ENCODE measurements around the gene PRSS50. TPM values are rescaled to one million over a fixed set of nuclear protein-coding genes. Genes with fewer than 3 reads are reported as not detected.
"Not testable (repeated sequence)": the region's sequence is repeated elsewhere in the genome, so short reads cannot be mapped to it uniquely, and the experiment has no call there.

The PRSS50 gene
- 0.18 TPM for polyA plus RNA-seq (2013, experiment 1 of 2)
- not detected for polyA plus RNA-seq (2013, experiment 2 of 2)

GRCh38 chr3:46717447-46718231, at the start of gene PRSS50:
PRSS50 (minus strand) TSS chr3:46717869; CDS start chr3:46717824, 45 bp downstream.
- no peaks in the 10 kb centered on the region for H3K36me3 ChIP-seq (ENCODE audit: control insufficient read depth, insufficient read depth, low read length)
- H3K9me3 ChIP-seq (ENCODE audit: control insufficient read depth, low read length): no peaks in the 10 kb centered on the region
- H3K4me1 ChIP-seq (ENCODE audit: control insufficient read depth, insufficient read depth, low read length, poor library complexity, severe bottlenecking): no peaks in the 10 kb centered on the region
- no peak within 1 kb of the TSS for H3K4me3 ChIP-seq (ENCODE audit: extremely low read depth, insufficient read depth, low read length, poor library complexity, severe bottlenecking)
- H3K27ac ChIP-seq (ENCODE audit: low read depth, low read length, severe bottlenecking): no peak within 1 kb of the TSS
- 94% methylated on average over 53 to 58 of the region's 61 CpGs for WGBS, 2 experiments (ENCODE audit: insufficient coverage in 2 of 2)

GRCh38 chr3:46764206-46764605, 46.5 kb upstream of the PRSS50 start:
- Histone ChIP-seq H3K4me1 (ENCODE audit: control insufficient read depth, insufficient read depth, low read length, poor library complexity, severe bottlenecking) (no peaks in the 10 kb centered on the region), H3K27ac (ENCODE audit: low read depth, low read length, severe bottlenecking) (no peak overlapping the region), H3K36me3 (ENCODE audit: control insufficient read depth, insufficient read depth, low read length) (no peaks in the 10 kb centered on the region), H3K9me3 (ENCODE audit: control insufficient read depth, low read length) (peaks cover 15% of the 10 kb centered on the region), H3K4me3 (ENCODE audit: extremely low read depth, insufficient read depth, low read length, poor library complexity, severe bottlenecking) (no peak overlapping the region)
- WGBS, 2 experiments (ENCODE audit: insufficient coverage in 2 of 2): 100% methylated on average over 1 of the region's 1 CpG; no CpG with 5 or more reads in 1 of the 2 experiments

GRCh38 chr3:46763178-46763577, 45.5 kb upstream of the PRSS50 start:
- H3K36me3 ChIP-seq (ENCODE audit: control insufficient read depth, insufficient read depth, low read length): no peaks in the 10 kb centered on the region
- no peak overlapping the region for H3K27ac ChIP-seq (ENCODE audit: low read depth, low read length, severe bottlenecking)

GRCh38 chr3:46759239-46760167, 41.8 kb upstream of the PRSS50 start:
- Histone ChIP-seq H3K4me1 (ENCODE audit: control insufficient read depth, insufficient read depth, low read length, poor library complexity, severe bottlenecking) (no peaks in the 10 kb centered on the region), H3K27ac (ENCODE audit: low read depth, low read length, severe bottlenecking) (no peak overlapping the region), H3K9me3 (ENCODE audit: control insufficient read depth, low read length) (peaks cover 1% of the 10 kb centered on the region), H3K4me3 (ENCODE audit: extremely low read depth, insufficient read depth, low read length, poor library complexity, severe bottlenecking) (no peak overlapping the region), H3K36me3 (ENCODE audit: control insufficient read depth, insufficient read depth, low read length) (no peaks in the 10 kb centered on the region)
- 73 to 75% methylated on average over 4 of the region's 5 CpGs for WGBS, 2 experiments (ENCODE audit: insufficient coverage in 2 of 2)

More at GRCh38 chr3:46763178-46763577, 45.5 kb upstream of the PRSS50 start:
- Histone ChIP-seq H3K4me1 (ENCODE audit: control insufficient read depth, insufficient read depth, low read length, poor library complexity, severe bottlenecking) (no peaks in the 10 kb centered on the region), H3K4me3 (ENCODE audit: extremely low read depth, insufficient read depth, low read length, poor library complexity, severe bottlenecking) (no peak overlapping the region), H3K9me3 (ENCODE audit: control insufficient read depth, low read length) (peaks cover 11% of the 10 kb centered on the region)

- Histone ChIP-seq H3K36me3 (ENCODE audit: control insufficient read depth, insufficient read depth, low read length) (no peaks in the 10 kb centered on the region), H3K4me1 (ENCODE audit: control insufficient read depth, insufficient read depth, low read length, poor library complexity, severe bottlenecking) (no peaks in the 10 kb centered on the region), H3K9me3 (ENCODE audit: control insufficient read depth, low read length) (no peaks in the 10 kb centered on the region), H3K27ac (ENCODE audit: low read depth, low read length, severe bottlenecking) (no peak overlapping the region), H3K4me3 (ENCODE audit: extremely low read depth, insufficient read depth, low read length, poor library complexity, severe bottlenecking) (no peak overlapping the region)
- WGBS, 2 experiments (ENCODE audit: insufficient coverage in 2 of 2): 96% methylated on average over 22 to 31 of the region's 31 CpGs
These were observed 39.0 kb upstream of the PRSS50 start for GRCh38 chr3:46756642-46757041.

- WGBS, 2 experiments (ENCODE audit: insufficient coverage in 2 of 2): 67 to 96% methylated on average over 1 to 5 of the region's 6 CpGs
- H3K4me3 ChIP-seq (ENCODE audit: extremely low read depth, insufficient read depth, low read length, poor library complexity, severe bottlenecking): no peak overlapping the region
- no peaks in the 10 kb centered on the region for H3K9me3 ChIP-seq (ENCODE audit: control insufficient read depth, low read length)
- H3K36me3 ChIP-seq (ENCODE audit: control insufficient read depth, insufficient read depth, low read length): no peaks in the 10 kb centered on the region
- H3K4me1 ChIP-seq (ENCODE audit: control insufficient read depth, insufficient read depth, low read length, poor library complexity, severe bottlenecking): no peaks in the 10 kb centered on the region
- no peak overlapping the region for H3K27ac ChIP-seq (ENCODE audit: low read depth, low read length, severe bottlenecking)
These were observed 38.0 kb upstream of the PRSS50 start for GRCh38 chr3:46755646-46756045.

- not testable (repeated sequence) for H3K9me3 ChIP-seq (ENCODE audit: control insufficient read depth, low read length); H3K4me3 ChIP-seq (ENCODE audit: extremely low read depth, insufficient read depth, low read length, poor library complexity, severe bottlenecking); H3K36me3 ChIP-seq (ENCODE audit: control insufficient read depth, insufficient read depth, low read length); H3K4me1 ChIP-seq (ENCODE audit: control insufficient read depth, insufficient read depth, low read length, poor library complexity, severe bottlenecking); H3K27ac ChIP-seq (ENCODE audit: low read depth, low read length, severe bottlenecking)
- WGBS, 2 experiments (ENCODE audit: insufficient coverage in 2 of 2): 92 to 94% methylated on average over 6 of the region's 6 CpGs
These were observed 35.5 kb upstream of the PRSS50 start for GRCh38 chr3:46753127-46753526.

- no peak overlapping the region for H3K27ac ChIP-seq (ENCODE audit: low read depth, low read length, severe bottlenecking)
- WGBS, 2 experiments (ENCODE audit: insufficient coverage in 2 of 2): 91 to 93% methylated on average over 39 to 41 of the region's 41 CpGs
- H3K36me3 ChIP-seq (ENCODE audit: control insufficient read depth, insufficient read depth, low read length): no peaks in the 10 kb centered on the region
These were observed 32.9 kb upstream of the PRSS50 start for GRCh38 chr3:46750555-46751038.

GRCh38 chr3:46749129-46749528, 31.5 kb upstream of the PRSS50 start:
- WGBS, 2 experiments (ENCODE audit: insufficient coverage in 2 of 2): 89 to 96% methylated on average over 4 of the region's 4 CpGs
- Histone ChIP-seq H3K27ac (ENCODE audit: low read depth, low read length, severe bottlenecking) (no peak overlapping the region), H3K36me3 (ENCODE audit: control insufficient read depth, insufficient read depth, low read length) (no peaks in the 10 kb centered on the region), H3K9me3 (ENCODE audit: control insufficient read depth, low read length) (no peaks in the 10 kb centered on the region), H3K4me3 (ENCODE audit: extremely low read depth, insufficient read depth, low read length, poor library complexity, severe bottlenecking) (no peak overlapping the region), H3K4me1 (ENCODE audit: control insufficient read depth, insufficient read depth, low read length, poor library complexity, severe bottlenecking) (no peaks in the 10 kb centered on the region)

More at GRCh38 chr3:46750555-46751038, 32.9 kb upstream of the PRSS50 start:
- Histone ChIP-seq H3K4me1 (ENCODE audit: control insufficient read depth, insufficient read depth, low read length, poor library complexity, severe bottlenecking) (no peaks in the 10 kb centered on the region), H3K4me3 (ENCODE audit: extremely low read depth, insufficient read depth, low read length, poor library complexity, severe bottlenecking) (no peak overlapping the region), H3K9me3 (ENCODE audit: control insufficient read depth, low read length) (no peaks in the 10 kb centered on the region)

GRCh38 chr3:46748170-46748569, 30.5 kb upstream of the PRSS50 start:
- WGBS, 2 experiments (ENCODE audit: insufficient coverage in 2 of 2): 77 to 80% methylated on average over 2 of the region's 2 CpGs
- Histone ChIP-seq H3K4me3 (ENCODE audit: extremely low read depth, insufficient read depth, low read length, poor library complexity, severe bottlenecking) (no peak overlapping the region), H3K9me3 (ENCODE audit: control insufficient read depth, low read length) (no peaks in the 10 kb centered on the region), H3K36me3 (ENCODE audit: control insufficient read depth, insufficient read depth, low read length) (no peaks in the 10 kb centered on the region), H3K27ac (ENCODE audit: low read depth, low read length, severe bottlenecking) (no peak overlapping the region), H3K4me1 (ENCODE audit: control insufficient read depth, insufficient read depth, low read length, poor library complexity, severe bottlenecking) (no peaks in the 10 kb centered on the region)
